HG03354 (cell line): ENCODE data around the gene TNRC18.

Experiments used
- ATAC-seq: cut with Tn5 transposase; IDR thresholded peaks from one replicate; pipeline ENCODE4 v1.9.1; 2021; ENCODE audit warnings: mild to moderate bottlenecking; ENCODE audit not compliant: unreplicated experiment, poor library complexity, severe bottlenecking

TNRC18 gene

DNA sequence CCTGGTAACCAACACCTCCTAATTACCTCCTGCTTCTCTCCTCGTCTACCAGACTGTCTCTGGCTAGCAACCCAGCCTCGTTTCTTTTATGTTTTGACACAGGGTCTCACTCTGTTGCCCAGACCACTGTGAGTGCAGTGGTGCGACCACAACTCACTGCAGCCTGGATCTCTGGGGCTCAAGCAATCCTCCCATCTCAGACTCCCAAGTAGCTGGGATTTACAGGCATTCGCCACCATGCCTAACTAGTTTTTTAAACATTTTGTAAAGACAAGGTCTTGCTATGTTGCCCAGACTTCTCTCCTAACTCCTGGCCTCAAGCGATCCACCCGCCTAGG lies 10.2 kb downstream of the TNRC18 start:
- ATAC-seq: no peak

DNA sequence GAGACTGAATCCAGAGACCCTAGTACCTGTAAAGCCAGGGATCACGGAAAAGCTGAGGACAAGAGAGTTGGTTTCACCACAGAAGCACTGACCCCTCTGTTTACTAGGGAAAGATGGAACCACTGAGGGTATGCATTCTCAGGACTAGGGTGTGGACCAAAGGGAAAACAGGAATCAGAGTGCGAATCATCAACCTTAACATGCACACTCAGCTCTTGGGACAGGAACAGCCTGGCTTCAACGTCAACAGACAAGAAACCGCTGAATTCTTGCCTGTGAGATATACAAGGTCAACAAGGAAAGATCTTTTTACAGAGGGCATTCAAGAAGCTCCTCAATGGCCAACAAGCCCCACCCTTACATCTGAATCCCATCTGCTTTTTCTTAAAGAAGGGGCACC lies 14.9 kb downstream of the TNRC18 start:
- no peak for ATAC-seq

- no peak for ATAC-seq
Observed at GRCh38 chr7:5406957-5407945, 16.4 kb downstream of the TNRC18 start.

DNA sequence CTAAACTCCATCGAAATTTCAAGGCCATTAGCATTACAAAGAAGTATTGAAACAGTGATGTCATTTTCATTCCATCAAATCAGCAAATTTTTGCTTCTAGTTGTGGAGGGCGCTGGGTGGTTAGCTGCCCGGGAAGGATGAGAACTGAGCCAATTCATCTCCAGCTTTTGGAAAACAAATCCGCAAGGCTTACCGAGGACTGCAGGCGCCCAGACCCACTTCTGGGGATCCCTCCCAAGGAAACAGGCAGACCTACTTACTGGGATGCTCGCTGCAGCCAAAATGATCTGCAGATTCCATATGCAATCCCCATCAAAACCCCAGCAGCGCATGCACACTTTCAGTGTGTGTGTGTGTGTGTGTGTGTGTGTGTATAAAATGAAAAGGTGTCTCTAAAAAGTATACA lies 19.2 kb downstream of the TNRC18 start:
- no peak for ATAC-seq

- no peak for ATAC-seq
Observed at GRCh38 chr7:5403442-5403841, 20.2 kb downstream of the TNRC18 start.

DNA sequence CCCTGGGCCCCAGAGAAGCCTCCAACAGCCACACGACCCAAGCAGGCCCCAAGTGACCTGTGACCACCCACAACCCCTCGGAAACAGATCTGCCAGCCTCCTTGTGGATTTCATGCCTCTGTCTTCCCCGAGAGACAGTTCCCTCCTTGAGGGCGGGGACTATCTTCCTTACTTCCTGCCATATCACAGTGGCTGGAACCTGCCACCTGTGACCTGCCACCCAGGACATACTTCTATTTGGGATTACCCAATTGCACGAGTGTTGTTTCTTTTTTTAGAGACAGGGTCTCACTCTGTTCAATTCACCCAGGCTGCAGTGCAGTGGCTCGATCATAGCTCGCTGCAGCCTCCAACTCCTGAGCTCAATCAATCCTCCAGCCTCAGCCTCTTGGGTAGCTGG lies 25.9 kb downstream of the TNRC18 start:
- ATAC-seq: no peak

- peak; percentile 91 for ATAC-seq
Observed at GRCh38 chr7:5396999-5397663, 26.5 kb downstream of the TNRC18 start.

DNA sequence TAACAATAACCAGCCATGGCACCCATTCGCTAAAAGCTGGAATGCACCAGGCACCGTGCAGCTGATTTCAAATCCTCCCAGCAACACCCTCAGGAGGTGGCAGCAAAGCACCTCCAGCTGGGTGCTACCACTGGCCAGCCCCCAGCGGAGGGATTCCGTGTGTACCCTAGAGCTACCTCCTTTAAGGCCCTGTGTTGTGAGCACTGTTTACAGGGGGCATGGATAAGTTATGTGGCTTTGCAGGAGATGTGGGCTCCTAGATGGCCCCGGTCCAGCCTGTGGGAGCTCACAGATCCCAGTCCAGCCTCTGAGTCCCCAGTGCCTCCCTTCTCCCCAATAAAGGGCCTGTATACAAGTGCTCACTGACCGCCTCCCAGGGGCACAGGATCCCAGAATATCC lies 27.1 kb downstream of the TNRC18 start:
- ATAC-seq: peak; percentile 40

GRCh38 chr7:5395246-5395645 lies 28.4 kb downstream of the TNRC18 start:
- ATAC-seq: no peak

DNA sequence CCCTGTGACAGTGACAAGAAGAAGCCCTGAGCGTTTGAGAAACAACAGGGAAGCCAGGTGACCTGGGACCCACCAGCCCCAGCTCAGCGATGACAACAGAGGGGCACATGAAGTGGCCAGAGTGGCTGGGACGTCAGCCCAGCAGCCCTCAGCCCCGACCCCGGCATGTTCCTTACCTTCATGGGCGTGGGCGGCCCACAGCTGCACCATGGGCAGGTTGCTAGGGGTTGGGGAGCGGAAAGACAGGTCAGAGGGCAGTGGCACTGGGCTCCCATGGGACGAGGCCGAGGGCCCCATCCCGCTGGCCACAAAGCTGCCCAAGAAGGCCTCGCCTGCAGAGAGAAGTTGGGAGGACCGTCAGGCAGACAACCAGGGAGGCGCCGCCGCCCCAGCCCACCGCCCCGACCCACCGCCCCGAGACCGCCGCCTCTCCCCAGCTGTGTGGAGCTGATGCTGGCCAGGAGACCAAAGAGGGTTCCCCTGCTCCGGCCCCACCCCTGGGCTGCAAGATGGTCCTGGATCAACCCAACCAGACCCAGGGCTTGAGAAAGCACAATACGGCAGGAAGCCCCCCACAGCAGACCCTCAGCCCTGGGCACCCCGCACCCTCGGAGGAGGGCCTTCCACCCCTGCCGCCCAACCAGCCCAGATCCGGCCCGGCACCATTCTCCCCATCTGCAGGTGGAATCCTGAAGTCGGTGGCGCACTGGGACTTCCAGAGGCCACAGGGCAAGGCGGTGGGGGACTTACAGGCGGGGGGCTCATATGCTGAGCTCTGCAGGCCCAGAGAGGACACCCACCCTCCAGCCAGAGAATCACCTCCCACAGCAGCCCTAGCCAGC lies 29.1 kb downstream of the TNRC18 start:
- ATAC-seq: no peak

DNA sequence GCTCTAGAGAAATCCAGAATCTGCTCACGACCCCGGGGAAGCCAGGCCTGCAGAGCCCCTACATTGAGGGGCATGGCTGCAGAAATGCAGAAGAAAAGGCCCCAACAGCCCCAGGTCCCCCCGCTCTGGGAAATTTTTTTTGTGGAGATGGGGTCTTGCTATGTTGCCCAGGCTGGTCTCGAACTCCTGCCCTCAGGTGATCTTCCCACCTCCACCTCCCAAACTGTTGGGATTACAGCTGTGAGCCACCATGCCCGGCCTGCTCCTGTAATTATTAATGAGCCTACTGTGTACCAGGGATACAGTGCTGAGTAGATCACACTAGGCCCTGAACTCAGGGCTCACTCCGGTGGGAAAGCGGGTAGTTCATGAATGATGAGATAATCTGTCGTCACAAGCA lies 29.9 kb downstream of the TNRC18 start:
- no peak for ATAC-seq

- no peak for ATAC-seq
Observed at GRCh38 chr7:5393328-5393727, 30.3 kb downstream of the TNRC18 start.

- no peak for ATAC-seq
Observed at GRCh38 chr7:5390918-5391317, 32.7 kb downstream of the TNRC18 start.

GRCh38 chr7:5388905-5389433 lies 34.7 kb downstream of the TNRC18 start:
- ATAC-seq: no peak

DNA sequence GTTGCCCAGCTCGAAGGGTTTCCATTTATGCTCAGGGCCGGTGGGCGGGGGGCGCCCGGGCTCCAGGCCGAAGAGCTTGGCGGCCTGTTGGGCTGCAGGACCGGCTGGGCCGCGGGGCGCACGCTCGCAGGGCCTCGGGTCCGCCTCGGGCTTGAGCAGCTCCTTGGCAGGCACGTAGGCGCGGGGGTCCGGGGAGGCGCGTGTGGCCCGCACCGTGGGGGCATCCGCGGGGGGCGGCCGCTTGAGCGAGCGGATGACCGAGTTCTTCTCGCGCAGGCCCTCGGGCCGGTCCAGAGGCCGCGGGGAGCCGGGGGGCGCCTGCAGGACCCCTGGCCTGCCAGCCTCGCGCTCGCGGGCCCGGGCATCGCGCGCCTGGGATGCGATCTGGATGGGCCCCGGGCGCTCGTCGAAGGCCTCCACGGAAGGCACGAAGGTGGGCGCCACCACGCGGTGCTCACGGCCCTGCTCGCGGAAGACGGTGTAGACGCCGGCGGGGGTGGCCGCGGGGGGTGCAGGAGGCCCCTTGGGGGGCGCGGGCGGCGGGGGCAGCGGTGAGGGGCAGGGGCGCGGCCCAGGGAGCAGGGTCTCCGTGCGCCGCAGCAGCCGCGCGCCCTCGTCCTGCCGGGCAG lies 35.2 kb downstream of the TNRC18 start:
- ATAC-seq: no peak

GRCh38 chr7:5387711-5388245 lies 35.9 kb downstream of the TNRC18 start:
- ATAC-seq: no peak

DNA sequence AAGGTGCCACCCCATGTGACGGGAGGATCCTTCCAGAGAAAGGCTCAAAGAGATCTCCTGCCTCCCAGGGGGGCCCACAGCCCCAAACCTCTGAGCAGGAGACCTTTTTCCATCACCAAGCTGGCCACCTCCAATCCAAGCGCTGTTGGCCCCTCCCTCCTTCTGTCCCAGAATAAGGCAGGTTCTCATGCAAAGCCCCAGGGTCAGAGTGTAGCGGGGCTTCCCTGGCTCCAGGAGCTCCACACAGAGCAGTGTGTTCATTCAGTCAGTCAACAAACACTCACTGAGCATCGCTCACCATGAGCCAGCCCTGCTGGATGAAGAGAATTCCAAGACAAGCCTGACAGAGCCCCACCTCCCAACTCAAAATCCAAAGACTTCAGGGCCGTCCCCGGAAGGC lies 39.0 kb downstream of the TNRC18 start:
- no peak for ATAC-seq

DNA sequence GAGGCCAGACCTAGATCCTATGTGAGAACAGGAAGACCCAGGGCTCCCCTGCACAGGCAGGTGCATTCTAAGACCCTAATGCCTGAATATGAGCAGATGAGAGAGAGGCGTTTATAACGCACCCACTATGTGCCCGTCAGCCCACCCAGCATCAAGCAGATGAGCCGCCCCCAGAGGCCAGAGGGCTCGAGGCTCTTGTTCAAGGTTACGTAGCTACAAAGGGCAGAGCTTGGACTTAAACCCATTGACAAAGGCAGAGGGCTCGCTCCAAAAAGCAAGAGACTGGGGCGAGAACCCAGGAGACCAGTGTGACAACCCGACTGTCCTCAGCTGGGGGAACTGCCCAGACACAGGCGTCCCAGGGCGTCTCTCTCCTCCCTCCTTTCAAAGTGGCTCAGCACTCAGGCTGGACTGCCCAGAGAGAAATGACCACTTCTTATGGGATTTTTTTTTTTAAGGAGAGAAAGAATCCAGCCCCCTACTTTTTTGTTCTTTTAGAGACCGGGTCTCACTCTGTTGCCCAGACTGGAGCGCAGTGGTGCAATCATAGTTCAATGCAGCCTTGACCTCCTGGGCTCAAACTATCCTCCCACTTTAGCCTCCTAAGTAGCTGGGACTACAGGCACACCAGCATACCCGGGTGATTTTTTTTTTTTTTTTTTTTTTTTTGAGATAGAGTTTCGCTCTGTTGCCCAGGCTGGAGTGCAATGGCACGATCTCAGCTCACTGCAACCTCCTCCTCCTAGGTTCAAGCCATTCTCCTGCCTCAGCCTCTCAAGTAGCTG lies 40.1 kb downstream of the TNRC18 start:
- no peak for ATAC-seq
